T-helper 17 cell (primary cell): ENCODE results near the gene CCDC192. TPM values are rescaled to one million over a fixed set of nuclear protein-coding genes. Genes with fewer than 3 reads are reported as not detected.
A peak's percentile ranks its signal among the peaks of the same experiment; 100 is the strongest.

Experiments used
- ATAC-seq: fragments of 150-1000 bp; cut with Tn5 transposase; 2 replicates; pipeline ENCODE4 v1.10.0; 2021; ENCODE audit warnings: mild to moderate bottlenecking, moderate library complexity
- DNase-seq, 3 donors: peaks; one replicate each; pipeline versions ENCODE4 v3.0.0 to v3.0.0-alpha.2; 2020 to 2021
- H3K9me3 ChIP-seq: one replicate; pipeline ENCODE4 v1.7.0; 2013; ENCODE audit warnings: low read length, mild to moderate bottlenecking; ENCODE audit not compliant: control insufficient read depth, poor library complexity, severe bottlenecking
- H3K27ac Mint-ChIP-seq: one replicate; pipeline ENCODE4 v1.8.0; 2022; ENCODE audit warnings: mild to moderate bottlenecking, moderate library complexity, mixed read lengths
- H3K27me3 Mint-ChIP-seq: one replicate; pipeline ENCODE4 v1.8.0; 2022; ENCODE audit warnings: mixed read lengths
- H3K36me3 Mint-ChIP-seq: one replicate; pipeline ENCODE4 v1.8.0; 2022; ENCODE audit warnings: low read depth, mixed read lengths
- H3K4me1 Mint-ChIP-seq: one replicate; pipeline ENCODE4 v1.8.0; 2022; ENCODE audit warnings: mild to moderate bottlenecking, mixed read lengths
- H3K4me3 Mint-ChIP-seq: one replicate; pipeline ENCODE4 v1.8.0; 2022; ENCODE audit warnings: mild to moderate bottlenecking, moderate library complexity, mixed read lengths
- total RNA-seq, 4 donors: library from RNA in 2 of 4; stranded (reverse) in 2 of 4; gene quantifications; one replicate each; pipeline ENCODE4 v1.2.3 and lab custom pipeline; 2022 to 2026

Gene CCDC192
- total RNA-seq, 2 donors from 2014 or later, result 0.45 TPM; not detected in 1

DNA sequence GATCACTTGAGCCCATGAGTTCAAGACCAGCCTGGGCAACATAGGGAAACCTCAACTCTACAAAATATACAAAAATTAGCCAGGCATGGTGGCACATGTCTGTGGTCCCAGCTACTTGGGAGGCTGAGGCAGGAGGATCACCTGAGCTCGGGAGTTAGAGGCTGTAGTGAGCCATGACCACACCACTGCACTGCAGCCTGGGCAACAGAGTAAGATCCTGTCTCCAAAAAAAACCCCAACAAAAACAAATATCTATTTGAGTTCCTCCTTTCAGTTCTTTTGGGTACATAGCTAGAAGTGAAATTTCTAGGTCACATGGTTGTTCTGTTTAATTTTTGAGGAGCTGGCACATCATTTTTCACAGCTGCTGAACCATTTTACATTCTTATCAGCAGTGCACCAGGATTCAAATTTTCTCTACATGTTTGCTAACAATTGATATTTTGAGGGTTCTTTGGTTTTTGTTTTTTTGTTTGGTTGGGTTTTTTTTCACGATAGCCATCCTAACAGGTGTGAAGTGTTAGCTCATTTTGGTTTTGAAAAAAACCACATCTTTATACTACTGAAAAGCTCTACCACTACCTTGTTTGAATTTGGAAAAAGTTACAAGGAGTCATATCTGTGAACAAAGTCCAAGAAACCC, 203.5 kb downstream of the CCDC192 start:
- Mint-ChIP-seq H3K4me1 (peaks cover 5% of the 10 kb centered on the region), H3K36me3 (no peaks in the 10 kb centered on the region), H3K27ac (no peak overlapping the region), H3K4me3 (no peak overlapping the region), H3K27me3 (peaks cover 6% of the 10 kb centered on the region)
- no peaks in the 10 kb centered on the region for H3K9me3 ChIP-seq
- ATAC-seq (no peak), DNase-seq (no peak)

DNA sequence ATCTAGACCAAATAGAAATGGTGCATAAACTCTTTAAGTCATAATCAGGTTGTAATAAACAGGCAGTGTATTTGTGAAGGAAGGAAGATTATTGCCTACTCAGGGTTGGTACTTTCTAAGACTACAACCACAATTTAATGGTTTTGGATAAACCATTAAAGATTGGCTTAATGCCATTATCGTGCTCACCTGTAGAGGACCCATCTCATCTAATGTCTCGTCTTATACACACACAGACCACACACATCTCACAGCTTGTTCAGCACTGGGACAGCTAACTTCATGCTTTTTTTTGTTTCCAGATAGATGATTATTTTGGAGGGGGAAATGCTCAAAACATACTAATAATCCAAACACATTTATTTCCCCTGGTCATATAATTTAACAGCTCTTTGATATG, 204.7 kb downstream of the CCDC192 start:
- Mint-ChIP-seq H3K36me3 (no peaks in the 10 kb centered on the region), H3K4me1 (peaks cover 5% of the 10 kb centered on the region), H3K27me3 (peaks cover 7% of the 10 kb centered on the region), H3K4me3 (no peak overlapping the region), H3K27ac (no peak overlapping the region)
- peak; percentile 61 for ATAC-seq
- no peaks in the 10 kb centered on the region for H3K9me3 ChIP-seq
- no peak for DNase-seq

DNA sequence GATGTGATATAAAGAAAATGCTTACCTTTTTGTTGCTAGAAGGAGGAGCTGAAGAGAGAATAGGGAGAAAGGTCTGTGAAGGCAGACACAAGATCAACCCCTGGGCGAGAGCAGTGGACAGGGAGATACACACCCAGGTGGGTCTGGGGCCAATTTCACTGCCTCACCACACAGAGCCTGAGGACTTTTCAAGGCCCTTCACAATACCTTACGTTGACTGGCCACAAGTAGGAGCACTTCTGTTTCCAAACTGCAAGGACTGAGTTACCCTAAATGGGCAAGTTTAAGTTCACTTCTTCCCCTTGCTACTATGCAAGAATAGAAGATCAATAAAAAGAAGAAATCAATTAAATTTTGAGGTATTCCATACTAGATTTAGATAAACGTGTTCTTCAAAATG, 205.9 kb downstream of the CCDC192 start:
- no peak overlapping the region for H3K4me3 Mint-ChIP-seq
- no peak overlapping the region for H3K27ac Mint-ChIP-seq
- no peaks in the 10 kb centered on the region for H3K9me3 ChIP-seq
- peak; percentile 54 for ATAC-seq
- peaks cover 5% of the 10 kb centered on the region for H3K4me1 Mint-ChIP-seq
- H3K36me3 Mint-ChIP-seq, result no peaks in the 10 kb centered on the region
- DNase-seq, result no peak
- peaks cover 17% of the 10 kb centered on the region for H3K27me3 Mint-ChIP-seq

DNA sequence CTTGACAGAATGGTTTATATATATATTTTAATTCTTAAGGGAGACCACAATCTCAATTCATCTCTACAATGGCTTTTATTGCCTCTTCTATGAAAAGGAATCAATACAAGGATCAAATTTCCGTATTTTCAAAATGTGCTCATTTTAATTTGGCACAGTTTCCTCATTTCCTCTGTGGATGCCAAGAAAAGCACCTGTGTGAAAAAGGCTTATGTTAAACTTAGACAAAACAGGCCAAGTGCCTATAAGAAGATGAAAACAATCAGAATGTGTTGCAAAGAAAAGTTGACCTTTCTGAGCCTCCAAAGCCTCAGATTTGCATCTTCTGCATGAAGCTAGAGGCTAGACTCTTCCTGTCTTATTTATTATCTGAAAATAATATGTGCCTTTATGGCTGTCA, 206.6 kb downstream of the CCDC192 start:
- ATAC-seq (no peak), DNase-seq (no peak)
- Mint-ChIP-seq H3K4me3 (no peak overlapping the region), H3K27ac (no peak overlapping the region), H3K36me3 (no peaks in the 10 kb centered on the region), H3K4me1 (peaks cover 5% of the 10 kb centered on the region), H3K27me3 (peaks cover 17% of the 10 kb centered on the region)
- H3K9me3 ChIP-seq, result no peaks in the 10 kb centered on the region

DNA sequence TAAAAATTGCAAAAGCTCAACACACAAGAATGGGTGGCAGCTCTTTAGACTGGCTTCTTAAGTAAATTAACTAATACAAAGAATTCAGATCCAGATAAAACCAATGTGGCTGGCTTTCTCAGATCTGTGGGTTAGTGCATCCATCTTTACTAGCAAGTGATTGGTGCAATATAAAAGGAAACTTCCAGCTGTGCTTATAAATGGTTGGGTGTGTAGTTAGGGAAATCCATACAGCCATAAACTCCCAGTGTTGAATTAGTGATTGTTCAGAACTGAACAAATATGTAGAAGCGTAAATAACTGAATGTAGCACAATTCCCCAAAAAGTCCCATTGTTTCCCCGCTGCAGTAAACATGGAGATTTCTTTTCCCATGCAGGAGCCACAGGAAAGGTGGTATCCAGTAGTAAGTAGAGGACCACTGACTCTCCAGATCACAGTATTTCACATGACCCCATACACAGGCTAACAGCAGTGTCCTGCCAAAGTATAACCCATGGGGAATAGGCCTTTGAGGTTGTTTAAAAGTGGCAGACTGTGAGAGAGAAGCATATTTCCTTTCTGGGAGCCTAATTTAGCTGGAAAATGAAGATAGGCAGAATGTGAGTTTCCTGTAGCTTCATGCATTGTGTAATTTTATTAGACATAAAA, 207.2 kb downstream of the CCDC192 start:
- Mint-ChIP-seq H3K36me3 (no peaks in the 10 kb centered on the region), H3K4me3 (no peak overlapping the region), H3K27me3 (peaks cover 17% of the 10 kb centered on the region), H3K4me1 (peaks cover 5% of the 10 kb centered on the region), H3K27ac (no peak overlapping the region)
- DNase-seq, result no peak
- no peak for ATAC-seq
- no peaks in the 10 kb centered on the region for H3K9me3 ChIP-seq

DNA sequence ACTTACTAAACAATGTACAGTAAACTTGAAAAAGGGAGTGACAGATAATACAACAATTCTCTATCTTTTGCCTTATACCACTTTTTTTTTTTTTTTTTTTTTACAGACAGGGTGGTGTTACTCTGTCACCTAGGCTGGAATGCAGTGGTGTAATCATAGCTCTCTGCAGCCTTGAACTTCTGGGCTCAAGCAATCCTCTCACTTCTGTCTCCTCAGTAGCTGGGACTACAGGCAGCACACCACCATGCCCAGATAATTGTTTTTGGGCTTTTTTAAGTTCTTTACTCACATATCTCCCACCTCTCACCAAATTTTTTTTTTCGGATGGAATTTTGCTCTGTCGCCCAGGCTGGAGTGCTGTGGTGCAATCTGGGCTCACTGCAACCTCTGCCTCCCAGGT, 208.4 kb downstream of the CCDC192 start:
- Mint-ChIP-seq H3K36me3 (no peaks in the 10 kb centered on the region), H3K4me1 (peaks cover 6% of the 10 kb centered on the region), H3K27ac (no peak overlapping the region), H3K27me3 (peaks cover 12% of the 10 kb centered on the region), H3K4me3 (no peak overlapping the region)
- H3K9me3 ChIP-seq, result no peaks in the 10 kb centered on the region
- DNase-seq (no peak), ATAC-seq (no peak)

DNA sequence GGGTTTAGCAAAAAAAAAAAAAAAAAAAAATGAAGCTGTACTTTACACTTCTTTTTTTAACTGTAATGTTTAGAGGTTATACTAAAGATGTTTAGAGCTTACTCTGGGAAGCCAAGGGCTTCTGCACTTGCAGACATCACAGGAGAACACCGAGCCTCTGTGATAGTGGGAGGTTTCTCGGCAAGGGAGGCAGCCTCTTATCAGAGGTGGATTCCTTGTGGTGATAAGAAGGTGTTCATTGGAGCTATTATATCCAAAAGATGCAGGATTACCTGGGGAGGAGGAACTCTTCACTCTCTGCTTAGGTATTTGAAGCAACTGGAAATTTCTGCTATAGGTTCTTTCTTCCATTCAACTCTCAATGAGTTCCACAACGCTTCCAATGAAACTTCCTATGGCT, 209.2 kb downstream of the CCDC192 start:
- no peak for ATAC-seq
- no peaks in the 10 kb centered on the region for H3K9me3 ChIP-seq
- Mint-ChIP-seq H3K36me3 (no peaks in the 10 kb centered on the region), H3K4me1 (peaks cover 13% of the 10 kb centered on the region), H3K27me3 (peaks cover 12% of the 10 kb centered on the region), H3K27ac (no peak overlapping the region), H3K4me3 (no peak overlapping the region)
- no peak for DNase-seq

DNA sequence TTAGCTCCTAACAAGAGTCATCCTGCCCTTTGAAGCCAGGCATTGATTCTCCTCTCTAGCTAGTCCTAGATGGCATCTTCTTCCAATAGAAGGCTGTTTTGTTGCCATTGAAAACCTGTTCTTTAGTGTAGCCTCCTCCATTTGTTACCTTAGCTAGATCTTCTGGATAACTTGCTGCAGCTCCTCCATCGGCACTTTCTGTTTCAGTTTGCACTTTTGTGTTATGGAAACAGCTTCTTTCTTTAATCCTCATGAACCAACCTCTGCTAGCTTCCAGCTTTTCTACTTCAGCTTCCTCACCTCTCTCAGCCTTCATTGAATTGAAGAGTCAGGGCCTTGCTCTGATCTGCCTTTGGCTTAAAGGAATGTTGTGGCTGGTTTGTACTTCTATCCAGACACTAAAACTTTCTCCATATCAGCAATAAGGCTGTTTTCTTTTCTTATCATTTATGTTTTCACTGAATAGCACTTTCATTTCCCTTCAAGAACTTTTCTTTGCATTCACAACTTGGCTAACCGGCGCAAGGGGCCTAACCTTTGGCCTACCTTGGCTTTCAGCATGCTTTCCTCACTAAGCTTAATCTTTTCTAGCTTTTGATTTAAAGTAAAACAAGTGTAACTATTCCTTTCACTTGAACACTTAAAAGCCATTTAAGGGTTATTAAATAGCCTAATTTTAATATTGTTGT, 213.8 kb downstream of the CCDC192 start:
- Mint-ChIP-seq H3K4me3 (peak overlapping the region; percentile 66), H3K27me3 (peaks cover 12% of the 10 kb centered on the region), H3K36me3 (no peaks in the 10 kb centered on the region), H3K27ac (peak overlapping the region; percentile 88), H3K4me1 (peaks cover 12% of the 10 kb centered on the region)
- no peaks in the 10 kb centered on the region for H3K9me3 ChIP-seq
- DNase-seq, result no peak
- ATAC-seq, result no peak

DNA sequence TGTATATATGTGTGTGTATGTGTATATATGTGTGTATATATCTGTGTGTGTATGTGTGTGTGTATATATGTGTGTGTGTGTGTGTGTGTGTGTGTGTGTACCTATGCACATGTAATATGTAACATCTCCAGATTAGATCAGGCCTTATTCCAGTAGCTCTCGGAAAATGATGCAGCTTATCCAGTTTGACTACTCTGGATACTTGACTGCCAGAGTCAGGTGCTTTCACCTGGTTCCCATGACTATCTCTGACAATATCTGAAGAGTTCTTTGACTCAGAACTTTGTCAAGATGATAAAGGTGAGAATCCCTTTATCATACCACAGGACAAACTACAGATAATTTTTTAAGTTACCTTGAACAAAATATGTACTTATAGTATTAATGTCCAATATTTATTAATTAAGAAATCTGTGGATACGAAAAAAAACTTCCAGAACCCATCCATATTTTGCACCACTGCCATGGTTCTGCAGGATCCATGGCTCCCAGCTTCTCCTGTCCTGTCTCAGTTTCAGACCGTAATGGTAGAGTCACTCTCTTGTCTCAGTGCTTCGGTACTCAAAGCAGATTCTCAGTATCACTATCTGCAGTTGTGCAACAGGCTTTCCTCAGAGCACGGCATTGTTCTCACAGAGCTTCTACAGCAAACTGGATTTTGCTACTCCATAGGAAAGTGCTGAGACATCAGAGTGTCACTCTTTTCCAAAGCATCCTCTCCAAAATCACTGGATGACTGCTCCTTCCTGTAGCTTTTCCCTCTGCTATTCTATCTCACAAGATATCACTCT, 216.0 kb downstream of the CCDC192 start:
- H3K36me3 Mint-ChIP-seq, result no peaks in the 10 kb centered on the region
- peaks cover 12% of the 10 kb centered on the region for H3K4me1 Mint-ChIP-seq
- no peaks in the 10 kb centered on the region for H3K9me3 ChIP-seq
- DNase-seq, result no peak
- no peaks in the 10 kb centered on the region for H3K27me3 Mint-ChIP-seq
- H3K4me3 Mint-ChIP-seq, result no peak overlapping the region
- no peak overlapping the region for H3K27ac Mint-ChIP-seq
- no peak for ATAC-seq

DNA sequence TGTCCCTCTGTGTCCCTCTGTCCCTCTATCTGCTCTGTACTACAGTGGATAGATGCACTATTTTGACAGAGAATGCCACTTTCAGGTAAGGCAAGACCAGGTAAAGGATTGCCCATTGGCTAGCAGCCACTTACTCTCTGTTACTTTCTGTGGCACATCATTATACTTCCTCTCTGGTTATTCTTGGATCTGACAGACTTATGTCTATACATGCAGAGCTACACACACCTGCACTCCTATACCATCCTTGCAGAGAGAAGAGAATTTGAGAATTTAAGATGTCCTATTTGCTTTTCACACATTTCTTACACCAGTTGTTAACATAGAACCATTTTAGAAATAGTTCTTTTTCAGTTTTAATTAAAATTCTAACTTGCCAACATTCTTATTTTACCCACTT, 216.6 kb downstream of the CCDC192 start:
- no peaks in the 10 kb centered on the region for H3K27me3 Mint-ChIP-seq
- H3K36me3 Mint-ChIP-seq, result no peaks in the 10 kb centered on the region
- no peak for DNase-seq
- no peak overlapping the region for H3K4me3 Mint-ChIP-seq
- peaks cover 12% of the 10 kb centered on the region for H3K4me1 Mint-ChIP-seq
- H3K9me3 ChIP-seq, result no peaks in the 10 kb centered on the region
- no peak overlapping the region for H3K27ac Mint-ChIP-seq
- ATAC-seq, result no peak

DNA sequence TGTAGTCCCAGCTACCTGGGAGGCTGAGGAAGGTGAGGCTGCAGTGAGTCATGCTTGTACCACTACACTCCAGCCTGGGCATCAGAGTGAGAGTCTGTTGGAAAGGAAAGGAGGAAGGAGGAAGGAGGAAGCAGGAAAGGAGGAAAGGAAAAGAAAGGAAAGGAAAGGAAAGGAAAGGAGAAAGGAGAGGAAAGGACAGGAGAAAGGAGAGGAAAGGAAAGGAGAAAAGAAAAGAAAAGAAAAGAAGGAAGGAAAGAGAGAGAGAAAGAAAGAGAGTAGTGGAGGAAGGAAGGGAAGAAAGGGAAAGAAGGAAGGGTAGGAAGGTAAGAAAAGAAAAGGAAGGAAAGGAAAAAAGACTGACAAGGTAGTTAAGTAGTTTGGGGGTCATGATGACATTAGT, 217.7 kb downstream of the CCDC192 start:
- peaks cover 12% of the 10 kb centered on the region for H3K4me1 Mint-ChIP-seq
- H3K27me3 Mint-ChIP-seq, result no peaks in the 10 kb centered on the region
- DNase-seq (no peak), ATAC-seq (no peak)
- no peaks in the 10 kb centered on the region for H3K9me3 ChIP-seq
- H3K27ac Mint-ChIP-seq, result peak overlapping the region; percentile 51
- no peaks in the 10 kb centered on the region for H3K36me3 Mint-ChIP-seq
- H3K4me3 Mint-ChIP-seq, result no peak overlapping the region

DNA sequence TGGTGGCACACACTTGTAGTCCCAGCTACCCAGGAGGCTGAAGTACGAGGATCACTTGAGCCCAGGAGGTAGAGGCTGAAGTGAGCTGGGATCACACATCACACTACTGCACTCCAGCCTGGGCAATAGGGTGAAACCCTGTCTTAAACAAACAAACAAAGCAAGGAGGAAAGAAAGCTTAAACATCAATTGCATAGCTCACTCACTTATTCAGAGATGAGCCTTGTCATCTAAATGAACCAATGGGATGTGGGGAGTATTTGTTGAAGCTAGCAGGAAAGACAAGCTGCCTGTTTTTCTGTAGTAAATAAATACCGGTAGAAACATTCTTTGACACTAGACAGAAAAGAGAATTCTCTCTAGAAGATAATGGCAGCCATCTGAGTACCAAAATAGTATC, 219.4 kb downstream of the CCDC192 start:
- DNase-seq, result no peak
- ATAC-seq, result no peak
- no peak overlapping the region for H3K27ac Mint-ChIP-seq
- no peaks in the 10 kb centered on the region for H3K36me3 Mint-ChIP-seq
- no peaks in the 10 kb centered on the region for H3K9me3 ChIP-seq
- no peaks in the 10 kb centered on the region for H3K27me3 Mint-ChIP-seq
- no peaks in the 10 kb centered on the region for H3K4me1 Mint-ChIP-seq
- no peak overlapping the region for H3K4me3 Mint-ChIP-seq
